Measurements from ENCODE around the gene DVL2.
A peak's percentile ranks its signal among the peaks of the same experiment; 100 is the strongest.

DVL2 gene

DNA sequence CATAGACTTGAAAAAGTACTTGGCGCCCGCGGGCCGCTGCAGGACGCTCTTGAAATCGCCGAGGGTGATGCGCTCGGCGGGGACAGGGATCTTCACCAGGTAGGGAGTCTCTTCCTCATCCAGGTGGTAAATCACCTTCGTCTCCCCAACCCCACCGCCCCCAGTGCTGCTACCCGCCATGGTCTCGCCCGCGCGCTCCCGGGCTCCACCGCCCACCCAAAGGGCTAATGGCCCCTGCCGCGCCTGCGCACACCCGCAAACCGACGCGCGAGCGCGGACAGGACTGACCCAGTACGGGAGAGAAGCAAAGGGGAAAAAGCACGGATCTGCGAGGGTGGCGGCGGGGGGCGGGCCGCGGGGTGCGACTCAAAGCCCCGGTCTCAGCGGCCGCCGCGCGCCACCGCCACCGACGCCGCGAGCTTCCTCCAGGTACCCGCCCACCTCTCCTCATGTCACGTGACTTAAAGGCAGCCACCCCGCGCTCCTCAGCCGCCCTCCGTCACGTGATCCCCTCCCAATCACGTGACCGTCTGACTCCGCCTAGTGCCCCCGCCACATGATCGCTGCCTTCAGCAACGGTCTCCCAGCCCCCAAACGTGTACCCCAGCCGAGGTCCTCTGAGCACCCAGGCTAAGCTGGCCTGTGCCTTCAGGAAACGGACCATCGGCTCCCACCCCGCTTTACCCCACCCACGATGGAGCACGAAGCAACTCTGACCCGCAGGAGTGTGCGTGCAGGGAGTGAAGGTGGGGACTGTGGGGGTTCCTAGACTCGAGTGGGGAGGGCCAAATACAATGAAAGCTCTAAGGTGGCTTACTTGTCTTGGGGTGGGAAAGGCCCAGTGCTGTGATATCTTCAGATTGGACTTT lies at the start of gene DVL2:
Gene DVL2 (minus strand): TSS at position 435 of the 869 bp plus-strand sequence. CDS start 255 bp downstream, at position 180.
- peak; percentile 89 for DNase-seq (ENCODE audit: low read depth)

DNA sequence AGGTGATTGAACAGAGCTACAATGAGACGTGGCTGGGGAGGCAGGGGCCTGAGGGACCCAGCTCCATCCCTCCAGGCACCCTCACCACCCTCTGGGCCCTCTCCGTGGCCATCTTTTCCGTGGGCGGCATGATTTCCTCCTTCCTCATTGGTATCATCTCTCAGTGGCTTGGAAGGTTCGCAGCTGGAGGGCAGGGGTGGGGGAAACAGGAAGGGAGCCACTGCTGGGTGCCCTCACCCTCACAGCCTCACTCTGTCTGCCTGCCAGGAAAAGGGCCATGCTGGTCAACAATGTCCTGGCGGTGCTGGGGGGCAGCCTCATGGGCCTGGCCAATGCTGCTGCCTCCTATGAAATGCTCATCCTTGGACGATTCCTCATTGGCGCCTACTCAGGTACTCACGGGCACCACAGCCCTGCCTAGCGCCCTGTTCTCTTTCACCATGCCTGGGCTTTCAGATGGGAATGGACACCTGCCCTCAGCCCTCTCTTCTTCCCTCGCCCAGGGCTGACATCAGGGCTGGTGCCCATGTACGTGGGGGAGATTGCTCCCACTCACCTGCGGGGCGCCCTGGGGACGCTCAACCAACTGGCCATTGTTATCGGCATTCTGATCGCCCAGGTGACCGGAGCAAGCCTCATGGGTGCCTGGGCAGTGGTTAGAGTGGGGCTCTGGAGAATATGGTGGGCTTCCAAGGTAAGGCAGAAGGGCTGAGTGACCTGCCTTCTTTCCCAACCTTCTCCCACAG lies 49.3 kb upstream of the DVL2 start:
- no peak for DNase-seq (ENCODE audit: low read depth)

DNA sequence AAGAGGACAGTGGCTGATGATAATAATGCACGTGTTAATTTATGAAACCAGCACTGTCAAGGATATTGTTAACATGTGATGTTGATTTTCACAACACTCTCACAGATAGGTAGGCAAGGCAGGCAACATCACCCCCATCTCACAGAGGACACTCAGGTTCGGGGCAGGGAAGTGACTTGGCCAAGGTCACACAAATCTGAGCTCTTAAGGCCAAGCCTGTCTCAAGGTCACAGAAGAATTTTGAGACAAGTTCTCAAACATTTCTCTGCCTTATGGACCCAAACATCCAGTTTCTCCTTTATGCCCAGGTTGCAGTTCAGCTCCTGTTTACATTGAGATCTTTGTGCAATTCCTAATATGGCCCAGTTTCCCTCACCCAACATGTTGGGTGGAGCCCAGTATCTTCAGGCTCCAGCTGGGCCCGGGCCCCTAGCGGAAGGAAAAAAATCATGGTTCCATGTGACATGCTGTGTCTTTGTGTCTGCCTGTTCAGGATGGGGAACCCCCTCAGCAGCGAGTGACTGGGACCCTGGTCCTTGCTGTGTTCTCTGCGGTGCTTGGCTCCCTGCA lies 48.5 kb upstream of the DVL2 start:
- DNase-seq (ENCODE audit: low read depth): no peak

DNA sequence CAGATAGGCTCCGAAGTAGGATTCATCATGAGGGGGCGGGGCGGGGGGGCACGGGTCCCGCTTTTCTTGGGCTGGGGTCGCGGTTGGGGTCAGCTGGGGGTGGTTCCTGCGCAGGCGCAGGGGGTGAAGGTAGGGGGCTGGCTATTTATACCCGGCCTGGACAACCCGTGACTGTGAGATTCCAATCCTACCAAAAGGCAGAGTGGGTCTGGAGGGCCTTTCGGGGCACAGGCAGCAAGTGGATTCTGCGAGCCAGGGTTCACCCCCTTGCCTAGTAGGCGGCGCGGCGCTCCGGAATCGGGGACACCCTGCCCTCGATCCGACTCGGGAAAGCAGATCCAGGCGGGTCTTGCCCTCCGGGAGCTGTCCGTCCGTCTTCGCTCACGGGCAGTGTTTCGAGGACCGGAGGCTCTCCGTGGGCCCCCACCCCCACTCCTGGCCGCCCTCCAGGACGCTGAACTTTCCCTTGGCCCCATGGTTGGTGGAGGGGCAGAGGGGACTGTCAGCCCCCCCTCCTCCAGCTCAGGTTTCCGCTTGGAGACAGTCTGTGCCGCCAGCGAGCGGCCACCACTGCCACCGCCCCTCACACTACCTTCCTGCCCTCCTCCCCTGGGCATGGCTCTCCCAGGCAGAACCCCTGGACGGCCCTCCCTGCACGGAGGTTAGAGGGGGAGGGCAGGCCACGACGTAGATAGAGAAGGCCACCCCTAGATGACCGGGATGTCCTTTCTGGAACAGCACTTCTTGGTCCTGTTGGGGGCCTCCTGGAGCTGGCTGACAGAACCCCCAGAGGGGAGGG lies 47.8 kb upstream of the DVL2 start:
- no peak for DNase-seq (ENCODE audit: low read depth)

DNA sequence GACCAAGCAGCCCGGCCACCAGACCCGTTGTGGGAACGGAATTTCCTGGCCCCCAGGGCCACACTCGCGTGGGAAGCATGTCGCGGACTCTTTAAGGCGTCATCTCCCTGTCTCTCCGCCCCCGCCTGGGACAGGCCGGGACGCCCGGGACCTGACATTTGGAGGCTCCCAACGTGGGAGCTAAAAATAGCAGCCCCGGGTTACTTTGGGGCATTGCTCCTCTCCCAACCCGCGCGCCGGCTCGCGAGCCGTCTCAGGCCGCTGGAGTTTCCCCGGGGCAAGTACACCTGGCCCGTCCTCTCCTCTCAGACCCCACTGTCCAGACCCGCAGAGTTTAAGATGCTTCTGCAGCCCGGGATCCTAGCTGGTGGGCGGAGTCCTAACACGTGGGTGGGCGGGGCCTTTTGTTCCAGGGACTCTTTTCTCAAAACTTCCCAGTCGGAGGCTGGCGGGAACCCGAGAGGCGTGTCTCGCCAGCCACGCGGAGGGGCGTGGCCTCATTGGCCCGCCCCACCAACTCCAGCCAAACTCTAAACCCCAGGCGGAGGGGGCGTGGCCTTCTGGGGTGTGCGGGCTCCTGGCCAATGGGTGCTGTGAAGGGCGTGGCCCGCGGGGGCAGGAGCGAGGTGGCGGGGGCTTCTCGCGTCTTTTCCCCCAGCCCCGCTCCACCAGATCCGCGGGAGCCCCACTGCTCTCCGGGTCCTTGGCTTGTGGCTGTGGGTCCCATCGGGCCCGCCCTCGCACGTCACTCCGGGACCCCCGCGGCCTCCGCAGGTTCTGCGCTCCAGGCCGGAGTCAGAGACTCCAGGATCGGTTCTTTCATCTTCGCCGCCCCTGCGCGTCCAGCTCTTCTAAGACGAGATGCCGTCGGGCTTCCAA lies 47.0 kb upstream of the DVL2 start, which contains the start of gene SLC2A4:
Gene SLC2A4 (plus strand): TSS at position 645 of the 879 bp plus-strand sequence. CDS start 217 bp downstream, at position 862.
- peak; percentile 77 for DNase-seq (ENCODE audit: low read depth)

DNA sequence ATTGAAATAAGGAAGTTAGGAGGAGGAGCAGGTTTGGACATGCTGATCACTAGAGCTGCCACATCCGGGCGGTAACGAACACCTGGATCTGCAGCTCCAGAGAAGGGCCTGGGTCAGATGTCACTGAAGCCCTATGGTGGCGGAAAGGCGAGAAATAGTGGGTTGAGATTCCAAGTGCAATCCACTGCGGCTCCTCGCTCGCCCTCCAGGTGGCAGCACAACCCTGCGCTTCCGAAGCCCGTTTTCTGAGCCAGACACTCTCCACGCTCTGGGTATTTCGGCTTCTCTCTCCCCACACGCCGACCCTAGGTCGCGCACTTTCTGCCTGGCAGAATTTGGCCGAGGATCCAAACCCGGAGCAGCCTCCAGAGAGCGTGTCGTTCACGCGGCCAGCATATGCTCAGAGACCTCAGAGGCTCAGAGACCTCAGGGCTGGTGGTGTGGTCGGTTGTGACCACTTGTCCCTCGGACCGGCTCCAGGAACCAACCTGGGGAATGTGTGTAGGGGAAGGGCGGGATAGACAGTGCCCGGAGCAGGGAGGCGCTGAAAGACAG lies 46.3 kb upstream of the DVL2 start:
- peak; percentile 69 for DNase-seq (ENCODE audit: low read depth)

DNA sequence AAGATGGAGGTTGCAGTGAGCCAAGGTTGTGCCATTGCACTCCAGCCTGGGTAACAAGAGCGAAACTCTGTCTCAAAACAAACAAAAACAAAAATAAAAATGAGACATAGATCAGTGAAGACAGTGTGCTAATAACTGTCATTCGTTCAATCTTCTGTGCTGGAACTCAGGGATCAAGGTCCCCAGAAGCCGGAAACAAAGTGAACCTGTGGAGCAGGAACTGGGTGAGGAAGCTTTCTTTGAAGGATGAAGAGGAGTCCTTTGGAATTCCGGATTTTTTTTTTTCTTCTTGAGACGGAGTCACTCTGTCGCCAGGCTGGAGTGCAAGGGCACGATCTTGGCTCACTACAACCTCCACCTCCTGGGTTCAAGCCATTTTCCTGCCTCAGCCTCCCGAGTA lies 45.1 kb upstream of the DVL2 start:
- DNase-seq (ENCODE audit: low read depth): no peak

DNA sequence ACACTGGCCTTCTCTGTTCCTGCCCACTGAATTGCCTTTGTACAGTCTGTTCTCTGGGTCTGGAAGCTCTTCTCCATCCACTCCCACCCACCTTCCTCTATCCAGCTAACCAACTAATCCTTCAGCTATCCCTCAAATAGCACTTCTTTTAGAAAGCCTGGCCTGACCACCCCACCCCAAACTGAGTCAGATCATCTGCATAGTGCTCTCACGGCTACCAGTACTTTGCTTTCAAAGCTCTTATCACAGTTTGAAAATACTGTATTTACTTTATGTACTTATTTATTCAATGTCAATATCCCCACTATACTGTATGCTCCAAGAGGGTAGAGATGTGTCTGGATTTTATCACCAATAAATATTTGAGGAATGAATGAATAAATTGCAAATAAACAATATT lies 32.5 kb upstream of the DVL2 start:
- DNase-seq (ENCODE audit: low read depth): no peak

DNA sequence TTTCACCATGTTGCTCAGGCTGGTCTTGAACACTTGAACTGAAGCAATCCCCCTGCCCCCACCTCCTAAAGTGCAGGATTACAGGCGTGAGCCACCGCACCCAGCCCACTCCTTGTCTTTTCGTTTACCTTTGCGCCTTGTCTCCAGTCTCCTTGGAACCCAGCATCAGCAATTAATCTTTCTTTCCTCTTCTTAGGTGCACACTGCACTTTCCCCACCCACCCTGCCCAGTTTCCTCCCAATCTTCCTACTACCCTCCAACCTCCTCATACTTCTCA lies 29.4 kb upstream of the DVL2 start:
- DNase-seq (ENCODE audit: low read depth): no peak

DNA sequence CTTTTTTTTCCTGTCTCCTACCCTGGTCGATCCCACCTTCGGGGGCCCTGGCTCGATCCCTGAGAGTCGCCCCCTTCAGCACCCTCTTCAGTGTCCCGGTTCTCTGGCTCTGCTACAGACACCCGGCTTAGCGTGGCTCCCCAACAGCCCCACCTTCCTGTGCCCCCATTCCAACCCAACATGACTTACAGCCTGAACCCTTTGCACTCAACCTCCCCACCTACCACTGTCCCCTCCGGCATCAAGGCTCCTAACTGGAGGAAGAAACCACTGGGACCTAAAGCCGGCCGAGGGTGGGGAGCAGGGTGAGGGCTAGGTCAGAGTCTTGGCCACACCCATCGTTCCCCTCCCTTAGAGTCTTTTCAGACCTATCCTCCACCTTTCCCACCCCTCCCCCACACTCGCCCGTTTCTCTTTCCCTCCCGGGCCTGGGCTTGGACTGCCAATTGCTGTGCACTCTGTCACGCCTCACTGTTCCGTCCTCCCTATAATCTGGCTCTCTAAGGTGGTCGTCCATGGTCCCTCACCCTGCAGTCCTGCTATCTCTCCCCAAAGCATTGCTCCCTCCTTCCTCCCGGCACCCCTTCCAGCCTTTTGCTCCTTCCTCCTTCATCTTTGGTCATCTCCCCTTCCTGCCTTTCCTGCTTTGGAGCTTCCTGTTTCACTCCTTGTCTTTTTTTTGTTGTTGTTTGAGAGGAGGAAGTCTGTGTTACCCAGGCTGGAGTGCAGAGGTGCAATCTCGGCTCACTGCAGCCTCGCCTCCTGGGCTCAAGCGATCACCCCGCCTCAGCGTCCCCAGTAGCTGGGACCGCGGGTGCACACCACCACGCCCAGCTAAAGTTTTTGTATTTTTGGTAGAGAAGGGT lies 28.9 kb upstream of the DVL2 start:
- no peak for DNase-seq (ENCODE audit: low read depth)

DNA sequence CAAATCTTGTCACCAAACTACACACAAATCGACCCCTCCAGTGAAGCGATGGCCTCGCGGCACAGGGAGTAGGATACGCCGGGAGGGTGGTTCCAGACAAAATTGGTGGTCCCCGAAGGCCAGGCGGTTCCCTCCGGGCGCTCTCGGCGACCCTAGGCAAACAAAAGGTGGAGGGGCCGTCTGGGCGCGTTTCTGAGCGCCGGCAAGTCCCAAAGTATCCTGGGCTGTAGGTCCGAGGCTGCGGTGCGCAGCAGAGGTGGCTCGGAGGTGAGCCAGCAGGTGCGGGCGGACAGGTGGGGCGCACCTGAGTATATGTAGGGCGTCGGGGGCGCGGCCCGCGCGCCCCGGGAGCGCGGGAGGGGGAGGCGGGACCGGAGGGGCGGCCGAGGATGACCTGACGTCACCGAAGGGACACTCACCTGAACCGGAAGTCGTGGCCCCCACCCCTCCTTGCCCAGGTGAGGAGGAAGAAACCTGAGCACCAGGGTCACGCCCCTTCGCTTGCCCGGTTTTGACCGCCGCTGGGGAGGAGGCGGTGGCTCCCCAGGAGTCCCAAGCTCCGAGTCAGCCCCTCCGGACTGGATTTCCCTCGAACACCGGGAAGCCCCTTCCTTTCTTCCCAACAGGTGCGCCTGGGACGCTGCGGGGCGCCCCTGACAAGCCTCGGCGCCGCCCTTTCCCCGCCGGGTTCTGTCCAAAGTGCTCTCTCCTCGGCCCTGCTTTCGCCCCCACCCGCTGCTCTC lies 28.0 kb upstream of the DVL2 start, which contains the start of gene CLDN7:
Gene CLDN7 (minus strand): TSS at position 287 of the 743 bp plus-strand sequence. CDS start 435 bp downstream, outside the sequence.
- DNase-seq (ENCODE audit: low read depth): no peak

DNA sequence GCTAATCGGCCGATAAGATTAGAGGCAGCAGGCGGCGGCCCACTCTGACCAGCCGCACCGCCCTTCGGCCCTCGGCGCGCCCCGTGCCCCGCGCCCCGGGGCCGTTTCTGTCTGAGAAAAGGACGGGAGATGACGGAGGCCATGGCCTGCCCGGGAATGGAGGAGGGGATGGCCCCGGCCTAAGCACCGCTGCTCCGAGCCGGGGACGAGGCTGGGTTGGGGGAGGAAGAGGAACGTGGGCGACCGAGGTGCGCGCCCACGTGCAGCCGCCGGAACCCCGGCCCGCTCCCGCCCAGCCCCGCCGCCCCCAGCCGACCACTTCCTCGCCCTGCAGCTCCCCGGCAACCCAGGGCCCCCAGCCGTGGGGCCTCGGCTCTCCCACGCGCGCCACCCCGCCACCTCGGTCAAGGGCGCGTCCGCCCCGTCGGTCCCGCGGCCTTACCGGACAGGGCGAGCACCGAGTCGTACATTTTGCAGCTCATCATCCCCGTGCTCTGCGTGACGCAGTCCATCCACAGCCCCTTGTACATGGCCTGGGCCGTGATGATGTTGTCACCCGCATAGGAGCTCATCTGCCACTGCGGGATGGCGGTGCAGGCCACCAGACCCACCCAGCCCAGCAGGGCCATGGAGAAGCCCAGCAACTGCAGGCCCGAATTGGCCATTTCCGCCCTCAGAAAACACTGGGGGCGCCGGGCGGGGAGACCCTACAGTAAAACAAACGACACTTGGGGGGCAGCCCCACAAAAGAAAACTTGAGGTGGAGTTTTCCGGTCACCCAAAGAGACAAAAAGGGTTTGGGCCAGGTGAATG lies 27.3 kb upstream of the DVL2 start:
- no peak for DNase-seq (ENCODE audit: low read depth)

DNA sequence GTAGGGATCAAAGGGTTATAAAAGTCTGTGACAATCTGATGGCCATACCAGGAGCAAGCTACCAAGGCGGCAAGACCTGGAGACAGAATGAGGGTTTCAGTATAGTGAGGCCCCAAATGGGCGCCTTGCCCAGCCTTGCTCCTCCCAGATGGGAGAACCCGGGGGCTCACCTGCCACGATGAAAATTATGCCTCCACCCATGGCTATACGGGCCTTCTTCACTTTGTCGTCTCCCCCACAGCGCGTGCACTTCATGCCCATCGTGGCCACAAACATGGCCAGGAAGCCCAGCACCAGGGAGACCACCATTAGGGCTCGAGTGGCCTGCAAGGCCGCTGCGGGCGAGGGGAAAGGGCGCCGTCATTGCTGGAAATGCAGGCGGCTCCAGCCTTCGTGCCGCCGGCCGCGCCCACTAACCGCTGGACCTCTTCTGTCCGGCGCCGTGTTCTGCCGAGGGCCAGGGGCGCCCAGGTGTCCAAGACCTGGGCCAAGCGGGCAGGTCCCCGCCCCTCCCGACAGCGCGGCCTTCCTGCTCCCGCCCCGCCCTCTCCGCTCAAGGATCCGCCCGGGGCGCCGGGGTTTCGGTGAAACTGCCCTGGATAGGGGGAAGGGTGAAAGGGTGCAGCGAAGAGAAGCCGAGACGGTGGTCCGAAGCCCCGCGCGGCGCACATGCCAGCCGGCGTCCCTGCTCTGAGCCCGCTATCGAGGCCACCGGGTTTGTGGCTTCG lies 26.5 kb upstream of the DVL2 start:
- DNase-seq (ENCODE audit: low read depth): no peak

DNA sequence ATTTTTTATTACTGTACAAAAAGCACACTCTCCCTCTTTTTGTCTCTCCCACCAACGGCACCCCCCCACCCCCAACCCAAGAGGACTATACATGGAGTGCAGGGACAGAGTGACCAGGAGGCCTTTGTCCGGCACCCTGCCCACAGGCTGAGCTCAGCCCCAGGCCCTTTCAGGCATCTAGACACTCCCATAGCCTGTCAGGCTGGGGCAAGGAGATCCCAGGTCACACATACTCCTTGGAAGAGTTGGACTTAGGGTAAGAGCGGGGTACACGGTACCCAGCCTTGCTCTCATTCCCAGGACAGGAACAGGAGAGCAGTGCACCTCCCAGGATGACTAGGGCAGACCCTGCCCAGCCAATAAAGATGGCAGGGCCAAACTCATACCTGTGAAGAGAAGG lies 25.8 kb upstream of the DVL2 start:
- no peak for DNase-seq (ENCODE audit: low read depth)

DNA sequence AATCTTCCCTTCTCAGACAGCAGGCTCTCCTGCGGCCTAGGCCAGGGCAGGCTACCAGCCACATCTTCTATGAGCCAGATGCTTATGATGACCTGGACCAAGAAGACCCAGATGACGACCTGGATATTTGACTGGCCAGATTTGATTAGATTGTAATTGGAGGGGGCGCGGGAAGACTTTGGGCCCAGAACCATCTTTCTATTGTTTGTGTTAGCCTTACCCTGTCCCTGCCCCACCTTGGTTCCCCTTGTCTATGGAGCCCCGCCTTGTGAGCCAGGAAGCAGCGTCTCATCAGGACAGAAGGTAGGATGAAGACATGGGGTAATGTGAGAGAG lies 25.2 kb upstream of the DVL2 start:
- no peak for DNase-seq (ENCODE audit: low read depth)

DNA sequence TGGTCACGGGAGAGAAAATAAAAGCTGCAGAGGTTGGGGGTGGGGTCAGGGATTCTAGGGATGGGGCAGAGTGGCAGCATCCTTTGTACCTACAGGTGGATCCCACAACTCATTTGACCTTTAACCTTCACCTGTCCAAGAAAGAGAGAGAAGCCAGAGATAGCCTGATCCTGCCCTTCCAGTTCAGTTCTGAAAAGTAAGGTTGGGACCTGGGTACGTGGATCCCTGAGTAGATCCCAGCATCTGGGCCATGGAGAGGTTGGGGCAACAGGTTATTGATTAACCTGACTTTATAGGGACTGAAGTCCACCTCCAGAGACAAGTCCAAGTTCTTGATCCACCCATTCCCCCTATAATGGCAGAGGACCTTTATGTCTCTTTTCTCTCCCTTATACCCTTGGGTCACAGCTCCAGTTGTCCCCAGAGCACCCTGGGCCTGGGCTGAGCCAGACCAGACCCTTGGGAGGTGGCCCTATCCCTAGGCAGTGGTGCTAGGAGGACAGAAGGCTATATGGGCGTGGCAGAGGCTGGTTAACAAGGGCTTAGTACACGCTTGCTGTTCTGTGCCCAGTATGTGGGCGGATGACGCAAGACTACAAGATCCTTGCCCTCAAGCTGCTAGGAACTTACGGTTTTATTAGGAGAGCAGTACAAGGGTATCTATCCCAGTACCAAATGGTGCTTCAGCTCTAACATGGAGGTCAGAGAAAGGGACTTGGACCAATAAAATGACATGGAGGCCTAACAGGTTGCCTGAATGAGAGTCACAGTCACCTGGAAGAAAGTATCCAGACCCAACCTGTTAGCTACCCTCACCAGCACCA lies 24.6 kb upstream of the DVL2 start:
- no peak for DNase-seq (ENCODE audit: low read depth)
